ENCODE measurements around the gene TMEM182. TPM values are rescaled to one million over a fixed set of nuclear protein-coding genes. Genes with fewer than 3 reads are reported as not detected.

The TMEM182 gene
- total RNA-seq, 1 experiment from 2014 or later: 3.2 TPM

GRCh38 chr2:102852867-102853266, 91.0 kb downstream of the TMEM182 start:
- intact Hi-C loops (cut with micrococcal nuclease; ENCODE audit: unreplicated experiment): no loop called here
- no TSS peak for BruUV-seq (replicated peaks)
- no peak for TF ChIP-seq CTCF (conservative IDR thresholded peaks at IDR 0.05; ENCODE audit: low read depth, low read length)
- no peak for TF ChIP-seq EZH2 (IDR thresholded peaks at IDR 0.05; ENCODE audit: borderline replicate concordance, low read depth, low read length, poor library complexity, severe bottlenecking)

More at GRCh38 chr2:102852867-102853266, 91.0 kb downstream of the TMEM182 start:
- POLR2A ChIA-PET (ENCODE audit: low non-redundant PET): no interaction called here
- DNase-seq (ENCODE audit: low spot score): no peak
- Histone ChIP-seq H3K27me3 (replicated peaks; ENCODE audit: insufficient read depth, low read depth, low read length, poor library complexity) (peaks cover 15% of the 10 kb centered on the region), H3K36me3 (ENCODE audit: insufficient read depth, low read length, poor library complexity, severe bottlenecking) (no peaks in the 10 kb centered on the region), H3K27ac (ENCODE audit: low read depth, low read length, poor library complexity, severe bottlenecking) (no peak overlapping the region), H3K4me1 (ENCODE audit: insufficient read depth, low read length, poor library complexity, severe bottlenecking) (no peaks in the 10 kb centered on the region), H3K9me3 (ENCODE audit: low read depth, low read length, poor library complexity, severe bottlenecking) (no peaks in the 10 kb centered on the region), H3K4me3 (ENCODE audit: low read depth, low read length, poor library complexity, severe bottlenecking) (no peak overlapping the region)
- CTCF ChIA-PET: no interaction called here

Other genes with a start within 250 kb of the TMEM182 start
- gene SLC9A2, start 142.5 kb upstream of the TMEM182 start, total RNA-seq (2021): not detected in 2 replicates

Data from A673 (cell line).